Measurements from ENCODE around the gene GATC. TPM values are rescaled to one million over a fixed set of nuclear protein-coding genes. Genes with fewer than 3 reads are reported as not detected.

Gene GATC, protein sequence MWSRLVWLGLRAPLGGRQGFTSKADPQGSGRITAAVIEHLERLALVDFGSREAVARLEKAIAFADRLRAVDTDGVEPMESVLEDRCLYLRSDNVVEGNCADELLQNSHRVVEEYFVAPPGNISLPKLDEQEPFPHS
- 26.2 and 26.9 TPM in 2 replicates for total RNA-seq

- DNase-seq, result peak; percentile 91
These were observed at the start of gene GATC, which contains the start of gene TRIAP1 for GRCh38 chr12:120445911-120446843. Gene GATC (plus strand): TSS chr12:120446444. CDS start chr12:120446481, 37 bp downstream. Gene TRIAP1 (minus strand): TSS chr12:120446384. CDS start chr12:120446372, 12 bp downstream.

DNA sequence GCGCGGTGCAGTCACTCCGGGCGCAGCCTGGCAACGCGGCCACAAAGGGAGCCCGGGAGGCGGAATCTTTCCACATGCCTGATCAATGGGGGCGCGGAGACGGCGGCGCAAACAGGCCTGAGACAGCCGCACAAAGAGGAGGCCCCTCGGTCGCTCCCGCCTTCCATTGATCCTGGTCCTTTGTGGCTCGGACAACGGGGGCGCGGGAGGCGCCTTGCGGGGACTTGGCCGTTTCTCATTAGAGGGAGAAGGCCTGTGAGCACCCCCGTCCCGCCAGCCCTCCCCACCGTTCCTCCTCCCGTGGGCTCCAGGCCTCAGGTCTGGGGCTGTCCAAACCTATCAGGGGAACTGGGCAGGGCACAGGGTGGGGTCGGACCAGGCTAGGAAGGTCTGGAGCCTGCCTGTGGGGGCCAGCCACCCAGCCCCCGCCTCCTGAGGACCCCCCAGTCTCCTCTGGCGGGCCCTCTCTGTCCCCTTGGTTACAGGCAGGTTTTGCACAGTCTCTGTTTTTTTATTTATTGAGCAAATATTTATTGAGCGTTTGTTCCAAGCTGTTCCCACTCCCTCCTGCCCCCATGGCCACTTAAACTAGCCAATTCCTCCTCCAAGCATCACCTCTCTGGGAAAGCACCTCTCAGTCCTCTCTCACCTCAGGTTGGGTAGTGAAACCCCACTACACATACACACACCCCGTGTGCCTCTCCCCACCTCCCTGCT is 48.3 kb upstream of the GATC start:
- DNase-seq, result no peak

DNA sequence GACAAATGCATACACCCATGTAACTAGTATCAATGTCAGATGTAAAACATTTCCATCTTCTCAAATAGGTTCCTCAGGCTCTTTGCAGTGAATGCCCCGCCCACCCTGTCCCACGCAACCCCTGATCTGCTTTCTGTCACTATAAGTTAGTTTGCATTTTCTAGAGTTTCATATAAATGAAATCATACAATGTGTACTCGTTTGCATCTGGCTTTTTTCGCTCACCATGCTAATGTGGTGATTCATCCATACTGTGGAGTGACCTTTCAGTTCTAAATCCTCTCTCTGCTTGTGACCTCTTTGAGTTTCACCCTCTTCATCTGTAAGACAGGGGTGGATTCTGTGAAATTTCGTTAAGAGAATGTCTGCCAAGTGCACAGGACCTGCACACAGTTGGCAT is 46.7 kb upstream of the GATC start:
- no peak for DNase-seq

GRCh38 chr12:120402217-120402616 is 44.0 kb upstream of the GATC start:
- DNase-seq, result no peak

GRCh38 chr12:120403869-120404268 is 42.4 kb upstream of the GATC start:
- DNase-seq, result no peak

- DNase-seq, result no peak
These were observed 42.0 kb upstream of the GATC start for GRCh38 chr12:120404271-120404670.

DNA sequence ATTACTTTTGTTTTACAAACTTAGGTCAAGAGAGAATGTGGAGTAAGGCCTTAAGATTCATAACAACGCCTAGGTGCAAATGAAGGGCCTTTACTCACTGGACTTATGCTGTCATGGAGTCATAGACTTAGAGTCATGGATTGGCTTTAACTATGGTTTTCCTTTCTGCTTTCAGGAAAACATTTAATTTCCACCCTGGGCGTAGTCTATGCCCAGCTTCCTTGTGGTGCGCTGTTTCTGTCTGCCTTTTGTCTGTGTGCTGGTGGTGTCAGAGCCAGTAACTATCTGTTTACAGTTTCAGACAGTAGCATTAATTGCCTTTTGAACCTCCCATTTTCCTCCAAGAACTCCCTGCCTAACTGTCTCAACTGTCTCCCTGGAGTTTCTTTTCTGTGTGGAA is 40.2 kb upstream of the GATC start:
- peak; percentile 3 for DNase-seq

DNA sequence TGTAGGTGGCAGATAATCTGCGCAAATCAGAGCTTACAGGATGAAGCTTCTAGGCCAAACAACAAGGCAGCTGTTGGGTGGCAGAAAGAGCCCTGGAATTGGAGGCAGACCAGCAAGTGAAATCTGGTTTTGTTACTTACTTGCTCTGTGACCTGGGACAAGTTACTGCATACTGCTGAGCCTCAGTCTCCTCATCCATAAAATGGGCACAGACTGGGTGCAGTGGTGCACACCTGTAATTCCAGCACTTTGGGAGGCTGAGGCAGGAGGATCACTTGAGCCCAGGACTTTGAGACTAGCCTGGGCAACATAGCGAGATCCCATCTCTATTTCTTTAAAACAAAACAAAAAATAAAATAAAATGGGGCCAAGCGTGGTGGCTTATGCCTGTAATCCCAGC is 39.7 kb upstream of the GATC start:
- no peak for DNase-seq

DNA sequence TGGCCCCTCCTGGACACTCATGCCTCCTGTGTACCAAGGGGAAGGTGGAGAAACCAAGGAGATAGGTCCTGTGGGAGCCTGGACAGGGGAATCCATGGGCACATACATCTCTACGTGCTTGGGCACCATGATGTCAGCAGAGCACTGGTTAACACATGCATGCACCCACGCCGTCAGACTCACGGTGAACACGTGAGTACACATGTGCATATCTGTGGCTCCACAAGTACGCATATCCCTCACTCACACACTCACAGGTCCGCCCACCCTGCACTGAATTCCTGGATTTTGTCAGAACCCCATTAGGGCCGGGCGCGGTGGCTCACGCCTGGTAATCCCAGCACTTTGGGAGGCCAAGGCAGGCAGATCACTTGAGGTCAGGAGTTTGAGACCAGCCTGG is 37.5 kb upstream of the GATC start:
- DNase-seq, result no peak

GRCh38 chr12:120412421-120412820 is 33.8 kb upstream of the GATC start:
- no peak for DNase-seq

GRCh38 chr12:120413901-120414695 is 32.1 kb upstream of the GATC start:
- DNase-seq, result no peak

- DNase-seq, result no peak
These were observed 29.6 kb upstream of the GATC start for GRCh38 chr12:120416490-120417216.

- DNase-seq, result no peak
These were observed 28.2 kb upstream of the GATC start for GRCh38 chr12:120417917-120418580.

GRCh38 chr12:120421701-120422100 is 24.5 kb upstream of the GATC start:
- DNase-seq, result no peak

DNA sequence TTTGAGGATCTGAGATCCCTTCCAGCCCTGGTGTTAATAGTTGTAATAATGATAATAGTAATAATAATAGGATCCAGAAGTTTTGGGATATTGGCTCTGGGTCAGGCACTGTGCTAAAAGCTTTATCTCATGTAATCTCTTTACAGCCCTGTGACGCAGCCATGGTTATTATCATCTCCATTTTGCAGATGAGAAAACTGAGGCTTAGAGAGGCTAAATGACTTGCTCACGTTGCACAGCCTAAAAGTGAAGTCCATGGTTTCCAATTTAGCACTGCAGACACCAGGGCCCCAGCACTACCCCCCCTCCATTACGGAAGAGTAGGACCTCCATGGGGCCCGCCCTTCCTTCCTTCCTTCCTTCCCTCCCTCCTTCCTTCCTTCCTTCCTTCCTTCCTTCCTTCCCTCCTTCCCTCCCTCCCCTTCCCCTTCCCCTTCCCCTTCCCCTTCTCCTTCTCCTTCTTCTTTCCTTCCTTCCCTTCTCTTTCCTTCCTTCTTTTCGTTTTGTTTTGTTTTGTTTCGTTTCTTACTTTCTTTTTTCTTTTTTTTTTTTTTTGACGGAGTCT is 23.3 kb upstream of the GATC start:
- no peak for DNase-seq

GRCh38 chr12:120425797-120426196 is 20.4 kb upstream of the GATC start:
- DNase-seq, result no peak

DNA sequence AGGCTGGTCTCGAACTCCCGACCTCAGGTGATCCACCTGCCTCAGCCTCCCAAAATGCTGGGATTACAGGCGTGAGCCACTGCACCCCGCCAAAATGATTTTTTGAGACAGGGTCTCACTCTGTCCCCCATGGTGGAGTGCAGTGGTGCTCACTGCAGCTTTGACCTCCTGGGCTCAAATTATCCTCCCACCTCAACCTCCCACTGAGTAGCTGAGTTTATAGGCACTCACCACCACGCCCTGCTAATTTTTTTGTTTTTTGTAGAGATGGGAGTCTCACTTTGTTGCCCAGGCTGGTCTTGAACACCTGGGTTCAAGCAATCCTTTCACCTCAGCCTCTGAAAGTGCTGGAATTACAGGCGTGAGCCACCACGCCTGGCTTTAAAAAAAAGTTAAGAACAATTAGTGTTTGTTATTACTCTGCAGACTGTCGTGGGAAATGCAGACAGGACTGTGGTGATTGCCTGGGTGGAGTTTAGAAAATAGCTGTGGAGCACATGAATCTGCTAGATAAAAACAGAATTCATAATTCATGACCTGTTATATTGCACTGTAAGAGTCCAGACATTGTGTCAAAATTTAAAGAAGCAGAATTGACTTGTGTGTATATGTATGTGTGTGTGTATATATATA is 17.5 kb upstream of the GATC start:
- no peak for DNase-seq

GRCh38 chr12:120429368-120429767 is 16.9 kb upstream of the GATC start:
- DNase-seq, result no peak

DNA sequence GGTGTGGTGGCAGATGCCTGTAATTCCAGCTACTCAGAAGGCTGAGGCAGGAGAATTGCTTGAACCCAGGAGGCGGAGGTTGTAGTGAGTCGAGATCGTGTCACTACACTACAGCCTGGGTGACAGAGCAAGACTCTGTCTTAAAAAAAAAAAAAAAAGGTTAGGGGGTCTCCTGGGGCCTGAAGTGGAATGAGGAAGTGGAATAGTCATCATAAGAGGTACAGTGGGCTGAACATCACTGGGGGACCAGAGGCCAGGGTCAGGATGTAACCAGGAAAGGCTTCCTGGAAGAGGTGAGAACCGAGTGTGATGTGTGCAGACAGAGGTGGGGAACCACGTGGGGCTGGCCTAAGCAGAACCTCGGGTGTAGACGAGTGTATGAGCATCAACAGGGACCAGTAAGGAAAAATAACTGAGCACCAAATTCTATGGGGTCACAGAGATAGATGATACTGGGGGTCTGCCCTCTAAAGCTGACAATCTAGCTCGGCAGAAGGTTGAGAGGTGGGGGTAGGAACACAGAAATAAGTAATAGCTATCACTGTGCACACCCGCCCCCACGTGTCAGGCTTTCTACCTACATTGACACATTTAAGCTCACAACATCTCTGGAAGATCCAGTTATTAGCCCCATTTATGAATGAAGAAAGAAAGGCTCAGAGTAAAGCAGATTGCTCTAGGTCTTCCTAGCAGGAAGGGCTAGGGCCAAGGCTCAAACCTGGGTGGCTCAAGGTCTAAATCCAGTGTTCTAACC is 13.3 kb upstream of the GATC start:
- no peak for DNase-seq

Data from dermis blood vessel endothelial cell (primary cell).